HepG2 (cell line): ENCODE results near the gene CAMSAP2. TPM values are rescaled to one million over a fixed set of nuclear protein-coding genes. Genes with fewer than 3 reads are reported as not detected.
A peak's percentile ranks its signal among the peaks of the same experiment; 100 is the strongest.

Source experiments
- ASH2L ChIP-seq: fragments of 300-600, 200-600 bp; sonication (generic); IDR thresholded peaks from 2 replicates; pipeline ENCODE4 v1.7.0; 2017; ENCODE audit warnings: low read depth, mild to moderate bottlenecking, moderate library complexity, mixed read lengths, low read length; ENCODE audit not compliant: insufficient read length
- CHD4 ChIP-seq: fragments of 200-600 bp; sonication (generic); IDR thresholded peaks from 2 replicates; pipeline ENCODE4 v1.7.0; 2017; ENCODE audit warnings: mild to moderate bottlenecking, low read length, borderline replicate concordance
- ELF3 ChIP-seq: IDR thresholded peaks from 2 replicates; pipeline ENCODE4 v1.6.1; 2016; ENCODE audit warnings: missing genetic modification reagents, missing compliant biosample characterization
- HNRNPH1 ChIP-seq: fragments of 200-400 bp; formaldehyde crosslinking; optimal IDR thresholded peaks from 2 replicates; pipeline ENCODE3; 2017; ENCODE audit warnings: mild to moderate bottlenecking, low read depth, low read length
- ISL2 ChIP-seq: sonication (generic); formaldehyde crosslinking; IDR thresholded peaks from 2 replicates; pipeline ENCODE4 v1.5.0; 2020; ENCODE audit warnings: missing genetic modification reagents
- JUN ChIP-seq: sonication (generic); formaldehyde crosslinking; IDR thresholded peaks from 2 replicates; pipeline ENCODE4 v1.4.0; 2020; ENCODE audit warnings: mild to moderate bottlenecking, missing genetic modification reagents
- KDM5A ChIP-seq: fragments of 200-600 bp; sonication (generic); IDR thresholded peaks from 2 replicates; pipeline ENCODE4 v1.7.0; 2018; ENCODE audit warnings: antibody characterized with exemption, mild to moderate bottlenecking, low read length, borderline replicate concordance
- MED1 ChIP-seq: sonication (generic); formaldehyde crosslinking; IDR thresholded peaks from 2 replicates; pipeline ENCODE4 v1.4.0; 2020; ENCODE audit warnings: missing genetic modification reagents
- MXI1 ChIP-seq: IDR thresholded peaks from 3 replicates; pipeline ENCODE4 v1.6.1; 2012; ENCODE audit warnings: low read depth, low read length, inconsistent platforms, borderline replicate concordance
- SIX1 ChIP-seq: sonication (generic); formaldehyde crosslinking; IDR thresholded peaks from 2 replicates; pipeline ENCODE4 v1.4.0; 2020; ENCODE audit warnings: missing genetic modification reagents, borderline replicate concordance
- WIZ ChIP-seq: sonication (generic); formaldehyde crosslinking; IDR thresholded peaks from 2 replicates; pipeline ENCODE4 v1.5.1; 2020; ENCODE audit warnings: mild to moderate bottlenecking, missing genetic modification reagents
- ZNF136 ChIP-seq: sonication (generic); formaldehyde crosslinking; IDR thresholded peaks from 2 replicates; pipeline ENCODE4 v1.8.1; 2022; ENCODE audit warnings: low read depth, mild to moderate bottlenecking, moderate library complexity, missing genetic modification reagents
- ZNF382 ChIP-seq: sonication (generic); formaldehyde crosslinking; IDR thresholded peaks from 2 replicates; pipeline ENCODE4 v1.5.0; 2020; ENCODE audit warnings: missing genetic modification reagents, mild to moderate bottlenecking, borderline replicate concordance
- ZNF501 ChIP-seq: sonication (generic); formaldehyde crosslinking; IDR thresholded peaks from 2 replicates; pipeline ENCODE4 v1.5.1; 2020; ENCODE audit warnings: mild to moderate bottlenecking, moderate library complexity, missing genetic modification reagents
- ZSCAN31 ChIP-seq: sonication (generic); formaldehyde crosslinking; IDR thresholded peaks from 2 replicates; pipeline ENCODE4 v1.5.0; 2020; ENCODE audit warnings: low read depth, mild to moderate bottlenecking, missing genetic modification reagents
- polyA plus RNA-seq, 8 experiments: library from polyadenylated mRNA; depleted of rRNA in 3 of 8; stranded (reverse) in 7 of 8; unstranded in 1 of 8; fragments of >200 nt; fragmentation: Illumina TruSeq in 4 of 8; extraction: Trizol in 4 of 8; gene quantifications; 2 replicates each; pipeline versions ENCODE4 v1.2.1 to v1.2.3, GENCODE V29; 2011 to 2016; ENCODE audit warnings: low read depth in 4 of 8, missing spikeins in 1 of 8, mixed read lengths in 1 of 8; ENCODE audit not compliant: insufficient read depth in 1 of 8
- total RNA-seq, 5 experiments: library from RNA; depleted of rRNA; stranded (reverse); fragments of >200 nt; fragmentation: Illumina TruSeq; extraction: Trizol; gene quantifications; 2 replicates each; pipeline ENCODE4 v1.2.3, GENCODE V29; 2016; ENCODE audit warnings: low read depth in 1 of 5
- TF ChIP-seq, protein P1 (sequence below): IDR thresholded peaks from 2 replicates; pipeline ENCODE4 v1.6.1; 2016; ENCODE audit warnings: missing compliant biosample characterization, missing genetic modification reagents, borderline replicate concordance
- TF ChIP-seq, protein P2 (sequence below): IDR thresholded peaks from 2 replicates; pipeline ENCODE4 v1.6.1; 2016; ENCODE audit warnings: low read depth
- TF ChIP-seq, protein P3 (sequence below): sonication (generic); formaldehyde crosslinking; conservative IDR thresholded peaks from 2 replicates; pipeline ENCODE4 v1.4.0; 2020; ENCODE audit warnings: missing genetic modification reagents
- TF ChIP-seq, protein P4 (sequence below): sonication (generic); formaldehyde crosslinking; IDR thresholded peaks from 2 replicates; pipeline ENCODE4 v1.5.1; 2020; ENCODE audit warnings: missing genetic modification reagents, mild to moderate bottlenecking, borderline replicate concordance
- TF ChIP-seq, protein P5 (sequence below): sonication (generic); formaldehyde crosslinking; IDR thresholded peaks from 2 replicates; pipeline ENCODE4 v1.5.1; 2020; ENCODE audit warnings: missing genetic modification reagents, mild to moderate bottlenecking, borderline replicate concordance

Gene CAMSAP2
- total and polyA plus RNA-seq, 2 of the 13 experiments (the other 11 are each of a cell fraction or from before 2014, with no cell fraction given), result 3.4 to 8.2 TPM

DNA sequence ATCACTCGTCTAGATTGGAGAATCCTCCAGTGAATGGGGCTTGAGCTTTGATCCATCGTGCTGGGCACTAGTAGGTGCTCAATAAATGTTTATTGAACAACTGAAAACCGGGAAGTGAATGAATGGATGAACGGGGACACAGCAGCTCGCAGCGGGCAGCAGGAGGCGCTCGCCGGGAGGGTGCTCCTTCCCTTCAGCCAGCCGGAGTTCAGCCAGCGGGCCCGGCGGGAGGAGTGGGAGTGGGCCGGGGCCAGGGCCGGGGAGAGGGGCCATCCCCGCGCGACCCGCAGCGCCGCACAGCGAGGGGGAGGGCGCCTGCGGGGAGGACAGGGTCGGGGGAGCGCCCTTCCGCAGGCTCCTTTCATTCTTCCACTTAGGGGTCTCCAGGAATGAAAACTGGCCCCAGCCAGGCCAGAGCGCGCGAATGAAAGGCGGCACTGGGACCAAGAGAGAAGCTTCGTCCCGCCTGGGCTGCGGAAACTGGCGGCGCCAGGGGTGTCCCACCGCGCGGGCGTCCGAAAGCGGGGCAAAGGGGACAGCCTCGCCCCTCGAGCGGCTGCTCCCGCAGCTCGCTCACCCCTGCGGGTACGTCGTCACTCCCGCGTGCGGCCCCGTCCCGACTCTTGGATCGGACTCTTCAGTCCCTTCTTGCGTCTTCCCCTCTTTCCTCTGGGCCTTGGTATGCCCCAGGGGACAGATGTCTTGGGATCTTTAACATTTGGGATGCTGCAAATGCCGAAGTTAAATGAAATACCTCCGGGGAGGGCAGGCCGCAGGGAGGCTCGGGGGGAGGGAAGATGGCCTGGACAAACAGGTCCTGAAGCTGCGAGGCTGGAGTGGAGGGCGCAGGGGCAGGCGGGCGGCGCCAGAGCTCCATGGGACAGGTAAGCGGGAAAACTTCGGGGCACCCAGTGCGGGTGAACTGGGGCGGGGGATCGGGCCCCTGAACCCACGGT lies 152.4 kb downstream of the CAMSAP2 start (continued):
- no peak for TF ChIP-seq SIX1 (CRISPR knock-in tag)
- peak; percentile 76; the same call in 1 of the 2 replicates for TF ChIP-seq WIZ (CRISPR knock-in tag)
- peak; percentile 49 for TF ChIP-seq ASH2L
- TF ChIP-seq, protein P1, sequence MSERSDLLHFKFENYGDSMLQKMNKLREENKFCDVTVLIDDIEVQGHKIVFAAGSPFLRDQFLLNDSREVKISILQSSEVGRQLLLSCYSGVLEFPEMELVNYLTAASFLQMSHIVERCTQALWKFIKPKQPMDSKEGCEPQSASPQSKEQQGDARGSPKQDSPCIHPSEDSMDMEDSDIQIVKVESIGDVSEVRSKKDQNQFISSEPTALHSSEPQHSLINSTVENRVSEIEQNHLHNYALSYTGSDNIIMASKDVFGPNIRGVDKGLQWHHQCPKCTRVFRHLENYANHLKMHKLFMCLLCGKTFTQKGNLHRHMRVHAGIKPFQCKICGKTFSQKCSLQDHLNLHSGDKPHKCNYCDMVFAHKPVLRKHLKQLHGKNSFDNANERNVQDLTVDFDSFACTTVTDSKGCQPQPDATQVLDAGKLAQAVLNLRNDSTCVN (CRISPR knock-in tag), result no peak
- TF ChIP-seq ZNF136 (CRISPR knock-in tag), result no peak
- 0 out of 2 replicates have a peak, but pooled peaks have one; percentile 27 for TF ChIP-seq CHD4
- peak; percentile 63; the same call in 1 of the 2 replicates for TF ChIP-seq ZSCAN31 (CRISPR knock-in tag)
- no peak; the same call in 1 of the 2 replicates for TF ChIP-seq KDM5A
- TF ChIP-seq, protein P2, sequence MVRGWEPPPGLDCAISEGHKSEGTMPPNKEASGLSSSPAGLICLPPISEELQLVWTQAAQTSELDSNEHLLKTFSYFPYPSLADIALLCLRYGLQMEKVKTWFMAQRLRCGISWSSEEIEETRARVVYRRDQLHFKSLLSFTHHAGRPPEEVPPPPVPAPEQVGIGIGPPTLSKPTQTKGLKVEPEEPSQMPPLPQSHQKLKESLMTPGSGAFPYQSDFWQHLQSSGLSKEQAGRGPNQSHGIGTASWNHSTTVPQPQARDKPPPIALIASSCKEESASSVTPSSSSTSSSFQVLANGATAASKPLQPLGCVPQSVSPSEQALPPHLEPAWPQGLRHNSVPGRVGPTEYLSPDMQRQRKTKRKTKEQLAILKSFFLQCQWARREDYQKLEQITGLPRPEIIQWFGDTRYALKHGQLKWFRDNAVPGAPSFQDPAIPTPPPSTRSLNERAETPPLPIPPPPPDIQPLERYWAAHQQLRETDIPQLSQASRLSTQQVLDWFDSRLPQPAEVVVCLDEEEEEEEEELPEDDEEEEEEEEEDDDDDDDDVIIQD, result no peak
- TF ChIP-seq MXI1, result no peak
- no peak for TF ChIP-seq ZNF382
- TF ChIP-seq, protein P3, sequence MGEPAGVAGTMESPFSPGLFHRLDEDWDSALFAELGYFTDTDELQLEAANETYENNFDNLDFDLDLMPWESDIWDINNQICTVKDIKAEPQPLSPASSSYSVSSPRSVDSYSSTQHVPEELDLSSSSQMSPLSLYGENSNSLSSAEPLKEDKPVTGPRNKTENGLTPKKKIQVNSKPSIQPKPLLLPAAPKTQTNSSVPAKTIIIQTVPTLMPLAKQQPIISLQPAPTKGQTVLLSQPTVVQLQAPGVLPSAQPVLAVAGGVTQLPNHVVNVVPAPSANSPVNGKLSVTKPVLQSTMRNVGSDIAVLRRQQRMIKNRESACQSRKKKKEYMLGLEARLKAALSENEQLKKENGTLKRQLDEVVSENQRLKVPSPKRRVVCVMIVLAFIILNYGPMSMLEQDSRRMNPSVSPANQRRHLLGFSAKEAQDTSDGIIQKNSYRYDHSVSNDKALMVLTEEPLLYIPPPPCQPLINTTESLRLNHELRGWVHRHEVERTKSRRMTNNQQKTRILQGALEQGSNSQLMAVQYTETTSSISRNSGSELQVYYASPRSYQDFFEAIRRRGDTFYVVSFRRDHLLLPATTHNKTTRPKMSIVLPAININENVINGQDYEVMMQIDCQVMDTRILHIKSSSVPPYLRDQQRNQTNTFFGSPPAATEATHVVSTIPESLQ, result no peak
- TF ChIP-seq, protein P4, sequence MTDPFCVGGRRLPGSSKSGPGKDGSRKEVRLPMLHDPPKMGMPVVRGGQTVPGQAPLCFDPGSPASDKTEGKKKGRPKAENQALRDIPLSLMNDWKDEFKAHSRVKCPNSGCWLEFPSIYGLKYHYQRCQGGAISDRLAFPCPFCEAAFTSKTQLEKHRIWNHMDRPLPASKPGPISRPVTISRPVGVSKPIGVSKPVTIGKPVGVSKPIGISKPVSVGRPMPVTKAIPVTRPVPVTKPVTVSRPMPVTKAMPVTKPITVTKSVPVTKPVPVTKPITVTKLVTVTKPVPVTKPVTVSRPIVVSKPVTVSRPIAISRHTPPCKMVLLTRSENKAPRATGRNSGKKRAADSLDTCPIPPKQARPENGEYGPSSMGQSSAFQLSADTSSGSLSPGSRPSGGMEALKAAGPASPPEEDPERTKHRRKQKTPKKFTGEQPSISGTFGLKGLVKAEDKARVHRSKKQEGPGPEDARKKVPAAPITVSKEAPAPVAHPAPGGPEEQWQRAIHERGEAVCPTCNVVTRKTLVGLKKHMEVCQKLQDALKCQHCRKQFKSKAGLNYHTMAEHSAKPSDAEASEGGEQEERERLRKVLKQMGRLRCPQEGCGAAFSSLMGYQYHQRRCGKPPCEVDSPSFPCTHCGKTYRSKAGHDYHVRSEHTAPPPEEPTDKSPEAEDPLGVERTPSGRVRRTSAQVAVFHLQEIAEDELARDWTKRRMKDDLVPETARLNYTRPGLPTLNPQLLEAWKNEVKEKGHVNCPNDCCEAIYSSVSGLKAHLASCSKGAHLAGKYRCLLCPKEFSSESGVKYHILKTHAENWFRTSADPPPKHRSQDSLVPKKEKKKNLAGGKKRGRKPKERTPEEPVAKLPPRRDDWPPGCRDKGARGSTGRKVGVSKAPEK (CRISPR knock-in tag), result no peak
- no peak; the same call in 1 of the 2 replicates for TF ChIP-seq ISL2 (CRISPR knock-in tag)
- TF ChIP-seq HNRNPH1, result no peak
- no peak for TF ChIP-seq JUN (CRISPR knock-in tag)
- peak; percentile 45; the same call in 1 of the 2 replicates for TF ChIP-seq ELF3 (CRISPR knock-in tag)
- TF ChIP-seq, protein P5, sequence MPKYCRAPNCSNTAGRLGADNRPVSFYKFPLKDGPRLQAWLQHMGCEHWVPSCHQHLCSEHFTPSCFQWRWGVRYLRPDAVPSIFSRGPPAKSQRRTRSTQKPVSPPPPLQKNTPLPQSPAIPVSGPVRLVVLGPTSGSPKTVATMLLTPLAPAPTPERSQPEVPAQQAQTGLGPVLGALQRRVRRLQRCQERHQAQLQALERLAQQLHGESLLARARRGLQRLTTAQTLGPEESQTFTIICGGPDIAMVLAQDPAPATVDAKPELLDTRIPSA (CRISPR knock-in tag), result no peak
- peak; percentile 78 for TF ChIP-seq ZNF501 (CRISPR knock-in tag)
- TF ChIP-seq MED1 (CRISPR knock-in tag), result 0 out of 2 replicates have a peak, but pooled peaks have one; percentile 8
